Central memory CD8-positive, alpha-beta T cell (primary cell): Measurements from ENCODE around the gene CFD.

Experiments
- ATAC-seq: fragments of 150-1000 bp; cut with Tn5 transposase; replicated peaks from 2 replicates; pipeline ENCODE4 v1.10.0; 2022; ENCODE audit warnings: mild to moderate bottlenecking, moderate FRiP score, moderate number of reproducible peaks; ENCODE audit not compliant: poor library complexity, severe bottlenecking; ENCODE audit errors: extremely low read depth
- DNase-seq, 2 donors: peaks; one replicate each; pipeline ENCODE4 v3.0.0; 2021; ENCODE audit warnings: low spot score in 2 of 2
- H3K27ac Mint-ChIP-seq: one replicate; pipeline ENCODE4 v1.8.0; 2022; ENCODE audit warnings: low read depth, mild to moderate bottlenecking, moderate library complexity, mixed read lengths
- H3K27me3 Mint-ChIP-seq: one replicate; pipeline ENCODE4 v1.8.0; 2022; ENCODE audit warnings: mixed read lengths
- H3K36me3 Mint-ChIP-seq: one replicate; pipeline ENCODE4 v1.8.0; 2022; ENCODE audit warnings: mild to moderate bottlenecking, moderate library complexity, mixed read lengths; ENCODE audit not compliant: insufficient read depth
- H3K4me1 Mint-ChIP-seq: one replicate; pipeline ENCODE4 v1.8.0; 2022; ENCODE audit warnings: mixed read lengths
- H3K4me3 Mint-ChIP-seq: one replicate; pipeline ENCODE4 v1.8.0; 2022; ENCODE audit warnings: mild to moderate bottlenecking, moderate library complexity, mixed read lengths
- H3K9me3 Mint-ChIP-seq: one replicate; pipeline ENCODE4 v1.8.0; 2022; ENCODE audit warnings: mixed read lengths

Gene CFD

DNA sequence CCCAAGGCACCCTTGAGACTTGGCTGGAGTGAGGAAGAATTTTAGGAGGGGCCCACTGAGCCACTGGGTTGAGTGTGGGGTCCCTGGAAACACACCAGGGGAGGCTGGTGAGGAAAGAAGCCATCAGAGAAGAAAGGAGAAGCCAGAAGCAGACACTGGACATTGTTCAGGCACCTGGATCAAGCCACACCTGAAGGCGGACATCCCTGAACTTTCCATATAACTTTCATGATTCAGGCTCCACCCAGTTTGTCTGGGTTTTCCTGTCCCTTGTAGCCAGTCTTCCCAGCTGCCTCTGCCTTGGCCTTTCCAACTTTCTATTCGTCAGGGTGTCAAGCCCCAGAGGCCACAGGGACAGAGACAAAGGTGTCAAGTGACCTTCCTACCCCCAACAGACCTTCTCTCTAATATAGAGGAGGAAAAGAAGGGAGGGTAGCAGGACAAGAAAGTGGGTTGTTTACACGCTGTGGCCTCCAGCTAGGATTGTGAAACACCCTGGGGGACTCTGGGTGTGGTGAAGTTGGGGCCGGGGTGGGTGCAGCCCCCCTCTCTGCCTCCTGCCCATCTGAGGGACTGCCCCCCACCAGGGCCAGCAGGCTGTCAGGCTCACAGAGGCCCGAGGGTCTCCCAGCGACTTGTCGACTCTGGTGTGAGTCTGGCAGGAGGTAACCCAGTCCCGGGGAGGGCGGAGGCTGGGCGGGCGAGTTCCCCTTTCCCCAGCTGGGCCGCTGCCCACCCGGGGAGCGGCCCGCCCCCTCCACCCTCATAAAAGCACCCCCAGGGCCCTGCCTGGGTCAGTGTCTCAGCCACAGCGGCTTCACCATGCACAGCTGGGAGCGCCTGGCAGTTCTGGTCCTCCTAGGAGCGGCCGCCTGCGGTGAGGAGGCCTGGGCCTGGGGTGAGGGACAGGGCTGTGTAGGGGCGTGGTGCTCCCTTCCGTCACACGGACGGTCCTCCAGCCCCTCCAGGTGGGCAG, at the start of gene CFD:
Gene CFD (plus strand): TSS at position 797 of the 976 bp plus-strand sequence. CDS start 26 bp downstream, at position 823.
- H3K4me1 Mint-ChIP-seq, result peaks cover 10% of the 10 kb centered on the region
- H3K27me3 Mint-ChIP-seq, result peaks cover 13% of the 10 kb centered on the region
- H3K27ac Mint-ChIP-seq, result peak within 1 kb of the TSS; percentile 10
- DNase-seq (no peak), ATAC-seq (no peak)
- H3K9me3 Mint-ChIP-seq, result no peaks in the 10 kb centered on the region
- peak within 1 kb of the TSS; percentile 20 for H3K4me3 Mint-ChIP-seq
- H3K36me3 Mint-ChIP-seq, result peaks cover 11% of the 10 kb centered on the region

DNA sequence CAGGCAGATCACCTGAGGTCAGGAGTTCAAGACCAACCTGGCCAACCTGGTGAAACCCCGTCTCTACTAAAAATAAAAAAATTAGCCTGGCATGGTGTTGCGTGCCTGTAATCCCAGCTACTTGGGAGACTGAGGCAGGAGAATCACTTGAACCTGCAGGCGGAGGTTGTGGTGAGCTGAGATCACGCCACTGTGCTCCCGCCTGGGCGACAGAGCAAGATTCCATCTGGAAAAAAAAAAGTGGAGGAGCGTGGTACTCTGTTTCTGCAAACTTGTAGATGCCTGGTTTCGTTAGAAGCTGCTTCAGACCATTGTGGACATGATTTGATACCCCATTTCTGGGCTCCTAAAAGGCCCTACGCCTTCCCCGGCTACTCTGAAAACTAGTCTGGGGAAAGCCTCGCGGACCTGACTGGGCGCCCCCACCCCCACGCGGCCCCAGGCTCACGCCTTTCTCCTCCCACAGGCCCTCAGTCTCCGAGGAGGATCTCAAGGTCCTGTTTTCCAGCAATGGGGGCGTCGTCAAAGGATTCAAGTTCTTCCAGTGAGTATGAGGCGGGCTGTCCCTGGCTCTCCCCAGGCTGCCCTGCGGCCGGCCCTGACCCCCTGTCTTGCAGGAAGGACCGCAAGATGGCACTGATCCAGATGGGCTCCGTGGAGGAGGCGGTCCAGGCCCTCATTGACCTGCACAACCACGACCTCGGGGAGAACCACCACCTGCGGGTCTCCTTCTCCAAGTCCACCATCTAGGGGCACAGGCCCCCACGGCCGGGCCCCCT, 49.2 kb upstream of the CFD start:
- Mint-ChIP-seq H3K9me3 (no peaks in the 10 kb centered on the region), H3K27ac (no peak overlapping the region), H3K4me3 (no peak overlapping the region), H3K36me3 (peaks cover 70% of the 10 kb centered on the region), H3K4me1 (peaks cover 10% of the 10 kb centered on the region), H3K27me3 (no peaks in the 10 kb centered on the region)
- DNase-seq, result no peak
- no peak for ATAC-seq

DNA sequence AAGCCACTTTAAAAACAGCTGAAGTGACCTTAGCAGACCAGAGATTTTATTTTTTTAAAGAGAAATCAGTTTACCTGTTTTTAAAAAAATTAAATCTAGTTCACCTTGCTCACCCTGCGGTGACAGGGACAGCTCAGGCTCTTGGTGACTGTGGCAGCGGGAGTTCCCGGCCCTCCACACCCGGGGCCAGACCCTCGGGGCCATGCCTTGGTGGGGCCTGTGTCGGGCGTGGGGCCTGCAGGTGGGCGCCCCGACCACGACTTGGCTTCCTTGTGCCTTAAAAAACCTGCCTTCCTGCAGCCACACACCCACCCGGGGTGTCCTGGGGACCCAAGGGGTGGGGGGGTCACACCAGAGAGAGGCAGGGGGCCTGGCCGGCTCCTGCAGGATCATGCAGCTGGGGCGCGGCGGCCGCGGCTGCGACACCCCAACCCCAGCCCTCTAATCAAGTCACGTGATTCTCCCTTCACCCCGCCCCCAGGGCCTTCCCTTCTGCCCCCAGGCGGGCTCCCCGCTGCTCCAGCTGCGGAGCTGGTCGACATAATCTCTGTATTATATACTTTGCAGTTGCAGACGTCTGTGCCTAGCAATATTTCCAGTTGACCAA, 48.5 kb upstream of the CFD start:
- DNase-seq (no peak), ATAC-seq (no peak)
- H3K27me3 Mint-ChIP-seq, result no peaks in the 10 kb centered on the region
- peaks cover 69% of the 10 kb centered on the region for H3K36me3 Mint-ChIP-seq
- no peaks in the 10 kb centered on the region for H3K9me3 Mint-ChIP-seq
- H3K4me3 Mint-ChIP-seq, result no peak overlapping the region
- peak overlapping the region; percentile 44 for H3K27ac Mint-ChIP-seq
- peaks cover 10% of the 10 kb centered on the region for H3K4me1 Mint-ChIP-seq

DNA sequence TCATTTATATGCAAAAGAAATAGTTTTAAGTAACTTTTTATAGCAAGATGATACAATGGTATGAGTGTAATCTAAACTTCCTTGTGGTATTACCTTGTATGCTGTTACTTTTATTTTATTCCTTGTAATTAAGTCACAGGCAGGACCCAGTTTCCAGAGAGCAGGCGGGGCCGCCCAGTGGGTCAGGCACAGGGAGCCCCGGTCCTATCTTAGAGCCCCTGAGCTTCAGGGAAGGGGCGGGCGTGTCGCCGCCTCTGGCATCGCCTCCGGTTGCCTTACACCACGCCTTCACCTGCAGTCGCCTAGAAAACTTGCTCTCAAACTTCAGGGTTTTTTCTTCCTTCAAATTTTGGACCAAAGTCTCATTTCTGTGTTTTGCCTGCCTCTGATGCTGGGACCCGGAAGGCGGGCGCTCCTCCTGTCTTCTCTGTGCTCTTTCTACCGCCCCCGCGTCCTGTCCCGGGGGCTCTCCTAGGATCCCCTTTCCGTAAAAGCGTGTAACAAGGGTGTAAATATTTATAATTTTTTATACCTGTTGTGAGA, 47.9 kb upstream of the CFD start:
- no peaks in the 10 kb centered on the region for H3K9me3 Mint-ChIP-seq
- H3K27ac Mint-ChIP-seq, result peak overlapping the region; percentile 44
- peaks cover 10% of the 10 kb centered on the region for H3K4me1 Mint-ChIP-seq
- DNase-seq (no peak), ATAC-seq (no peak)
- H3K36me3 Mint-ChIP-seq, result peaks cover 70% of the 10 kb centered on the region
- no peaks in the 10 kb centered on the region for H3K27me3 Mint-ChIP-seq
- no peak overlapping the region for H3K4me3 Mint-ChIP-seq

DNA sequence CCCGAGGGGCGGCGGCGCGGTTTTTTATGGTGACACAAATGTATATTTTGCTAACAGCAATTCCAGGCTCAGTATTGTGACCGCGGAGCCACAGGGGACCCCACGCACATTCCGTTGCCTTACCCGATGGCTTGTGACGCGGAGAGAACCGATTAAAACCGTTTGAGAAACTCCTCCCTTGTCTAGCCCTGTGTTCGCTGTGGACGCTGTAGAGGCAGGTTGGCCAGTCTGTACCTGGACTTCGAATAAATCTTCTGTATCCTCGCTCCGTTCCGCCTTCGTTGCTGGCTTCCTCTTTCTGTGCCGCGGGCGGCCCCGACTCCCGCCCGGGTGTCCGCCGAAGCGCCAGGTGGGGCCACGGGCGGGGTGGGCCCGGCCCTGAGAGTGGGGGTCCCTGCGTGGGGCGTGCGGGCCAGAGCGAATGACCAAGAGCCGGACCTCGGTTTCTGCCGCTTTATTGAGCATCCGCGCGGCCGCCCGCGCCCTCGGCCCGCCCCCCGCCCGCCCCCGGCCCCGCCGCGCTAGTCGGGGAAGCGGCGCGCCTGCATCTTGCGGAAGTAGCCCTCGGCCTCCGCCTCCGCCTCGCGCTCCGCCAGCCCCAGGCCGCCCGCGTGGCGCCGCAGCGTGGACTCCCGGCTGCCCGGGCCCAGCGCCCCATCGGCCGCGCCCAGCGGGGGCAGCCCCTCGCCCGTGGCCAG, 47.3 kb upstream of the CFD start:
- Mint-ChIP-seq H3K4me1 (peaks cover 8% of the 10 kb centered on the region), H3K4me3 (no peak overlapping the region), H3K27ac (peak overlapping the region; percentile 44), H3K9me3 (no peaks in the 10 kb centered on the region), H3K27me3 (no peaks in the 10 kb centered on the region), H3K36me3 (peaks cover 65% of the 10 kb centered on the region)
- no peak for DNase-seq
- ATAC-seq, result no peak

DNA sequence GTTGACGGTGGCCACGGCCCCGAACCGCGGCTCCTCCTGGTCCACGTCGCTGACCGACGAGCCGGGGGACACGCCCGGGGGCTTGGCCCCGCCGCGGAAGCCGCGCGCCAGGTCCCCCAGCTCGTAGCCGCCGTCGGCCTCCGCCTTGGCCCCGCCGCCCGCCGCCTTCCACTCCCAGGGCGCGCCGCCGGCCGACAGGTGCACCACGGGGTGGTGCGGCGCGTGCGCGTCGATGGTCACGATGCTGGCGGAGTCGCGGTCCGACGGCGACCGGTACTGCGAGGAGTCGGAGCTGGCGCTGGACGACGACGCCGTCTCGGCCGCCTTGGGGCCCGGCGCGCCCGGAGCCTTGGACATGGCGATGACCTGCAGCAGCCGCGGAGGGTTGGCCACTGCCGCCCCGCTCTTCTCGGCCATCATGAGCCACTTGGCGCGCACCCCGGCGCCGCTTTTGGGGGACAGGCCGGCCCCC, 46.7 kb upstream of the CFD start:
- ATAC-seq, result no peak
- H3K36me3 Mint-ChIP-seq, result peaks cover 59% of the 10 kb centered on the region
- H3K9me3 Mint-ChIP-seq, result no peaks in the 10 kb centered on the region
- no peaks in the 10 kb centered on the region for H3K27me3 Mint-ChIP-seq
- no peak overlapping the region for H3K27ac Mint-ChIP-seq
- peaks cover 2% of the 10 kb centered on the region for H3K4me1 Mint-ChIP-seq
- DNase-seq, result no peak
- no peak overlapping the region for H3K4me3 Mint-ChIP-seq

DNA sequence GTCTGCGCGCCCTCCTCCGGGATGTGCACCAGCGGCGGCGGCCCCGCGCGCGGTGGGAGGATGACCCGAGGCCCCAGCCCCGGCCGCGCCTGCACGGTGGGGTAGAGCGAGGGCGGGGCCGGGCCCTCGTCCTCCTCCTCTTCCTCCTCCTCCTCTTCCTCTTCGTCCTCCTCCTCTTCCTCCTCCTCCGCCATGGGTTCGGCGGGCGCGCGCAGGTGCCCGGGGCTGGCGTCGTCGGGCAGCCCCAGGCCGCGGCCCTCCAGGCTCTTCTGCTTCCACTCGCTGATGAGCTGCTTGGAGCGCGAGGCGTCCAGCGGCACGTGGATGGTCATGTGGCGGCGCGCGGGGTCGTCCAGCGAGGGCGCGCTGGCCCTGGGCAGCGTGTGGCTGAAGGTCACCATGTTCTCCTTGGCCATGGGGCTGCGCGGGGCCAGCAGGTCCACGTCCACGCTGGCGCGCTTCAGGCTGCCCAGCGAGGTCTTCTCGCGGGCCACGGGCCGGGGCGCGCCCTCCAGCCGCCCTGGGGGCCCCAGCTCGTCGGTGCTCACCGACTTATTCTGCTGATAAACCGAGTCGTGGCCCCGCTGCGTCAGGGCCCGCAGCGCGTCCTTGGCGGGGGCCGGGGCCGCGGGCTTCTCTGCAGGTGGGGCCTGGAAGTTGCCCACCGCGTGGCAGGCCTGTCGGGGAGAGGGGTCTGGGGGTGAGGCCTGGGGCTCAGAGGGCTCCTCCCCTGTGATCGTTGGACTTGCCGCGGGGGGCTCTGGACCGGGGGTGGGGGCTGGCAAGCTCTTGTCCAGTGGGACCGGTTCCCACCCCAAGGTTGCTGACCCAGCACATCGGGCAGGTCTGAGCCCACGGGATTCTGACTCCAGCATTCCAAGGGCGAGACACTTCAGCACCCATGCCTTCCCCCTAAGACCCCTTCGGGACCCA, 46.0 kb upstream of the CFD start:
- no peaks in the 10 kb centered on the region for H3K9me3 Mint-ChIP-seq
- peak overlapping the region; percentile 13 for H3K4me3 Mint-ChIP-seq
- peak overlapping the region; percentile 75 for H3K27ac Mint-ChIP-seq
- H3K4me1 Mint-ChIP-seq, result no peaks in the 10 kb centered on the region
- ATAC-seq (no peak), DNase-seq (no peak)
- H3K36me3 Mint-ChIP-seq, result peaks cover 56% of the 10 kb centered on the region
- H3K27me3 Mint-ChIP-seq, result no peaks in the 10 kb centered on the region

DNA sequence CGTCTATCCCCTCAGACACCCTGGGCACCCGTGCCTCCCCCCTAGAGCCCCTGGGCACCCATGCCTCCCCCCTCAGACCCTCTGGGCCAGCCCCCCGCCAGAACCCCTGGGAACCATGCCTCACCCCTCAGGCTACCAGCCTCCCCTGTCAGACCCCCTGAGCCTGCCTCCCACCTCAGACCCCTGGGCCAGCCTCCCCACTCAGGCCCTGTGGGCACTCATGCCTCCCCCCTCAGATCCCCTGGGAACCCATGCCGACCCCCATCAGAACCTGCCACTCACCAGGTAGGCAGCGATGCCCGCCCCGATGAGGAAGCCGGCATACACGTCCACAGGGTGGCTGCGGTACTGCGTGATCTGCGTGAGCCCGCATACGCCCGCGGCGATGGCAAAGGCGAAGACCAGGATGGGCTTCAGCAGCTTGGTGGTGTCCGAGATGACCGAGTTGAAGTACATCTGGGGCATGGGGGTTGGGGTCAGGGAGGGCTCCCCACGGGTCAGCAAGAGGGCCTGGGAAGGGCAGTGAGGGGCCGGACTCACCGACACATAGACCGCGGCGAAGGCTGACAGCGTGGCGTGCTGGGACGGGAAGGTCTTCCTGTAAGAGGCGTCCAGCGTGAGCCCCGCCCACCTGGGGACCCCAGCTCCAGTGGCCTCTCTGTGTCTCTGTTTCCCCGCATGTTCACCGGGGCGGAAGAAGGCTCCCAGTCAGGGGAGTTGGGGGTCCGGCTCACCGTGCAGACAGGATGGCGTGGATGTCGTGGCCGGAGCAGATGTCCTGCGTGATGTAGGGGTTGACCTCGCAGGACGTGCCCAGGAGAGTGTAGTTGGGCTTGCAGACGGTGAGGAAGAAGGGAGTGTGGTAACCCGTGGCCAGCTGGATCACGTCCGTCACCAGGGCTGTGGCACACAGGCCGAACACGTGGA, 45.0 kb upstream of the CFD start:
- Mint-ChIP-seq H3K36me3 (peaks cover 50% of the 10 kb centered on the region), H3K27ac (peak overlapping the region; percentile 29), H3K9me3 (no peaks in the 10 kb centered on the region), H3K27me3 (no peaks in the 10 kb centered on the region), H3K4me3 (no peak overlapping the region), H3K4me1 (no peaks in the 10 kb centered on the region)
- DNase-seq (no peak), ATAC-seq (peak; percentile 20)

DNA sequence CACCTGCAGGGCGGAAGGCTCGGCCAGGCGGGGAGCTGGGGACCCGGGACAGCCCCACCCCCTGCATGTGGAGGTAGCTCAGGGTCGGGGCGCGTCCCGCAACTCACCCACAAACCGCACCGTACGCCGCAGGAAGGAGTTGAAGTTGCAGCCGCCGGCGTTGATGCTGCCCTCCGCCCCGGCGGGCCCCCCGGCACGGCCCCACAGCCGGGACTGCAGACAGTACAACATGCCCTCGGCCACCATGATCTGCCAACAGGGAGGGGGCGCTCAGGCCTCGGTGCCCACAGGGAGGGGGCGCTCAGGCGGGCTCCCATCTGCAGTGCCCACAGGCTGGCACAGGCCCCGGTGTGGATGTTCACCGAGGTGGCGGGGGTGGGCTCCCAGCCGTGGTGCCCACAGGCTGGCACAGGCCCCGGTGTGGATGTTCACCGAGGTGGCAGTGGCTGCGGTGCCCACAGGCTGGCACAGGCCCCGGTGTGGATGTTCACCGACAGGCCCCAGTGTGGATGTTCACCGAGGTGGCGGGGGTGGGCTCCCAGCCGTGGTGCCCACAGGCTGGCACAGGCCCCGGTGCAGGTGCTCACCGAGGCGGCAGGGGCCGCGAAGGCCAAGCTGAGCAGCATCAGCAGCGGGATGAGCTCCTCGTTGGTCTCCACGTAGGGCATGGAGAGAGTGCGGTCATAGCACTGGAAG, 44.2 kb upstream of the CFD start:
- ATAC-seq, result no peak
- H3K4me1 Mint-ChIP-seq, result no peaks in the 10 kb centered on the region
- H3K36me3 Mint-ChIP-seq, result peaks cover 43% of the 10 kb centered on the region
- H3K4me3 Mint-ChIP-seq, result no peak overlapping the region
- H3K27me3 Mint-ChIP-seq, result no peaks in the 10 kb centered on the region
- DNase-seq, result no peak
- peak overlapping the region; percentile 66 for H3K27ac Mint-ChIP-seq
- H3K9me3 Mint-ChIP-seq, result no peaks in the 10 kb centered on the region
